Ishikawa (cell line): Measurements from ENCODE around the gene NCAPH2.

Experiments used
- CEBPB ChIP-seq: IDR thresholded peaks from 2 replicates; pipeline ENCODE4 v1.6.1; 2012
- CREB1 ChIP-seq: IDR thresholded peaks from 2 replicates; pipeline ENCODE4 v1.6.1; 2012; ENCODE audit warnings: low read depth
- EGR1 ChIP-seq: IDR thresholded peaks from 2 replicates; pipeline ENCODE4 v1.6.1; 2012
- EP300 ChIP-seq: IDR thresholded peaks from 2 replicates; pipeline ENCODE4 v1.6.1; 2012; ENCODE audit warnings: borderline replicate concordance
- FOXM1 ChIP-seq: IDR thresholded peaks from 2 replicates; pipeline ENCODE4 v1.6.1; 2012; ENCODE audit warnings: low read depth, borderline replicate concordance
- NFIC ChIP-seq: IDR thresholded peaks from 2 replicates; pipeline ENCODE4 v1.6.1; 2012
- RAD21 ChIP-seq: IDR thresholded peaks from 2 replicates; pipeline ENCODE4 v1.6.1; 2012; ENCODE audit warnings: low read depth
- REST ChIP-seq: IDR thresholded peaks from 2 replicates; pipeline ENCODE4 v1.6.1; 2012; ENCODE audit warnings: low read depth, mild to moderate bottlenecking
- TAF1 ChIP-seq: IDR thresholded peaks from 2 replicates; pipeline ENCODE4 v1.6.1; 2012; ENCODE audit warnings: low read depth, mild to moderate bottlenecking
- TCF12 ChIP-seq: IDR thresholded peaks from 2 replicates; pipeline ENCODE4 v1.6.1; 2012; ENCODE audit warnings: low read depth
- TEAD4 ChIP-seq: IDR thresholded peaks from 2 replicates; pipeline ENCODE4 v1.6.1; 2012
- YY1 ChIP-seq: IDR thresholded peaks from 2 replicates; pipeline ENCODE4 v1.6.1; 2012; ENCODE audit warnings: low read depth
- ZBTB7A ChIP-seq: IDR thresholded peaks from 2 replicates; pipeline ENCODE4 v1.6.1; 2012; ENCODE audit warnings: low read depth
- TF ChIP-seq, protein P1 (sequence below): IDR thresholded peaks from 2 replicates; pipeline ENCODE4 v1.6.1; 2012
- TF ChIP-seq, protein P2 (sequence below): IDR thresholded peaks from 2 replicates; pipeline ENCODE4 v1.6.1; 2012

The NCAPH2 gene

DNA sequence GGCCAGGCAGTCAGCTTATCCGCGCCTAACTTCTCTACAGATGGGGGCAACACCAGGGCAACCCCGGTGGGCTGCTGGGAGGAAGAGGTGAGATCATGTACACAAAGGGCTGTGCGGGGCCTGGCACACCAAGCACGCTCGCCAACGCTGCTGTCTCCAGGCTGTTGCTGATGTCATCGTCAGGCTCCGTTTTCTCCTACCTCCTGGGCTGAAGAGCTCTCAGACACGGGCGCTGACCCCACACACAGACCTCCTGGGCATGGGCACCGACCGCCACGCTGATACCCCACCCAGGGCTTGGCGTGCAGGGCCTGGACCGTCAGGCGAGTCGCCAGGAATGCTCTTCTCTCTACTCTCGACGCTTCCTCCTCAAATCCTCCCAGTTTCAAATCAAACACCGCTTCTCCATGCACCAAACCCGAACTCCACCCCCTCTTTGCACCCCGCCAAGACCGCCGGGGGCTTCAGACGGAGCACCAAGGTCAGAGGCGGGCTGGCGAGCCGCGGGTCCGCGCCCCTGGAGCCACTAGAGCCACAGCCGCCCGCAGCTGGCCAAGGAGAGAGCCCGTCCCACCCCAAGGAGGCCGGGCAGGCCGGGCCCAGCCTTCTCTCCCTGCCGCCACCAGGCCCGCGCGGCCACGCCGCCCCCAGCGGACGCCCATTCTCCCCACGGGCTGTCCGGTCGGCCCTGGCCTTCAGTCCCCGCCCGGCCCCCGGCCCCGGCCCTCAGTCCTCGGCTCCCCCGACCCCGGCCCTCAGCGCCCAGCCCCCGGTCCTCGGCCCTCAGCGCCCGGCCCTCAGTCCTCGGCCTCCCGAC, 34.0 kb upstream of the NCAPH2 start:
- TF ChIP-seq CREB1: no peak
- TF ChIP-seq, protein P1, sequence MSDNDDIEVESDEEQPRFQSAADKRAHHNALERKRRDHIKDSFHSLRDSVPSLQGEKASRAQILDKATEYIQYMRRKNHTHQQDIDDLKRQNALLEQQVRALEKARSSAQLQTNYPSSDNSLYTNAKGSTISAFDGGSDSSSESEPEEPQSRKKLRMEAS: peak; percentile 50
- TF ChIP-seq NFIC: no peak
- TF ChIP-seq RAD21: no peak
- TF ChIP-seq TCF12: no peak

DNA sequence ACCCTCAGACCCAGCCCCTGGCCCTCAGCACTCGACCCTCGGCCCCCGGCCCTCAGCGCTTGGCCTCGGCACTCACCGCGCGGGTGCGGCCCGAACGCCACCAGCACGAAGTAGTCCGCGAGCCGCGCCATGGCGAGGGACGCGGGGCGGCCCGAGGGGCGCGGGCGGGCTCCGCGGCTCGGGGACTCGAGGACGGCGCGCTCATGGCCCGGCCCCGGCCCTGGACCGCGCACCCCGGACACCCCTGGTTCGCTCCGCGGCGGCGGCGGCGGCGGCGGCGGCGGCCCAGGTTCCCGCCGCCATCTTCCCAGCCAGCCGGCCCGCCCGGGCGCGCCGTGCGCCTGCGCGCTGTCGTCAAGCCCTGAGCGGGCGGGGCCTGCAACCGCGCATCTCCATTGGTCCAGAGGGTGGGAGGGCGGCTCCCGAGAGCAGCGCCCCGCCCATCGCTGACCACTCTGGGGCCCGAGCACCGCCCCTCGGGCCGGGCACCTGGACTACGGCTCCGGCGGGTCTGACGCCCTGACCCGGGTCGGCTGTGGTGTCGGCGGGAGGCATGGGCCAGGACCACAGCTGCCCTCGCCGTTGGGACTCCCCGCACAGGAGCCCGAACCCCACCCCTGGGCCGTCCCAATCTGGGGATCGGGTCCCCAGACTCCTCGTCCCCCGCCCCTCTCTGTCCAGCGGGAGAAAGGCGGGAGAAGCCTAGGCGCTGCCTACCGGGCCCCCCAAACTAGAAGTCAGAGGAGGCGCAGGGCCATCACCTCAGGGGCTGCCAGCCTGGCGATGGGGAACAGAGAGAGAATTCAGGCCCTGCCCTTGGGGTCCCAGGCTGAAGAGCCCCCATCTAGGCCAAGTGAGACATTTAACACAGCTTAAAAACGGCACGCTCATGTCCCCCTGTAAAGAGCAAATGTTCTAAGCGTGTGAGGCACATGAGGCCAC, 33.0 kb upstream of the NCAPH2 start, which contains the start of gene SBF1:
Gene SBF1, minus strand, starts transcription at position 326 of the 942 bp plus-strand sequence. Its CDS starts 195 bp downstream, at position 131.
- TF ChIP-seq CREB1: no peak
- TF ChIP-seq EP300: no peak
- TF ChIP-seq EGR1: no peak
- peak; percentile 59; the same call in 1 of the 2 replicates for TF ChIP-seq ZBTB7A
- TF ChIP-seq REST: no peak
- no peak for TF ChIP-seq NFIC
- peak; percentile 54; the same call in 1 of the 2 replicates for TF ChIP-seq TAF1
- TF ChIP-seq CEBPB: no peak
- TF ChIP-seq, protein P2, sequence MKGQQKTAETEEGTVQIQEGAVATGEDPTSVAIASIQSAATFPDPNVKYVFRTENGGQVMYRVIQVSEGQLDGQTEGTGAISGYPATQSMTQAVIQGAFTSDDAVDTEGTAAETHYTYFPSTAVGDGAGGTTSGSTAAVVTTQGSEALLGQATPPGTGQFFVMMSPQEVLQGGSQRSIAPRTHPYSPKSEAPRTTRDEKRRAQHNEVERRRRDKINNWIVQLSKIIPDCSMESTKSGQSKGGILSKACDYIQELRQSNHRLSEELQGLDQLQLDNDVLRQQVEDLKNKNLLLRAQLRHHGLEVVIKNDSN: no peak
- no peak for TF ChIP-seq FOXM1
- no peak for TF ChIP-seq RAD21
- TF ChIP-seq TCF12: no peak
- TF ChIP-seq, protein P1: no peak
- TF ChIP-seq YY1: peak; percentile 82
- TF ChIP-seq TEAD4: no peak

DNA sequence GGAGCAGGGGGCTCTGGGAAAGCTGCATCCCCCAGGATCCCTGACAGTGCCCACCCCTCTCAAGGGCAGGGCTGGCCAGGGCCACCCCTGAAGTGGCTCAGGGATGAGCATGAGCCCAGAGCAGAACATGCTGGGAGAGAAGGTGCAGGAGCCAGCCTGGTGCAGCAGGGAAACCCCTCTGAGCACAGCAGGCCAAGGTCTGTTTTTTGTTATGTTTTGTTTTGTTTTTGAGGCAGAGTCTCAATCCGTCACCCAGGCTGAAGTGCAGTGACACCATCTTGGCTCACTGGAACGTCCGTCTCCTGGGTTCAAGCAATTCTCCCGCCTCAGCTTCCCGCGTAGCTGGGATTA, 32.4 kb upstream of the NCAPH2 start:
- TF ChIP-seq CREB1: no peak
- TF ChIP-seq TAF1: no peak
- no peak for TF ChIP-seq FOXM1
- TF ChIP-seq, protein P1: no peak
- no peak for TF ChIP-seq RAD21
- TF ChIP-seq CEBPB: no peak
- TF ChIP-seq NFIC: no peak
- TF ChIP-seq REST: no peak
- TF ChIP-seq YY1: no peak
- TF ChIP-seq EP300: no peak
- TF ChIP-seq TEAD4: no peak
- no peak for TF ChIP-seq TCF12
- no peak for TF ChIP-seq EGR1
- TF ChIP-seq, protein P2: no peak
- no peak for TF ChIP-seq ZBTB7A

- TF ChIP-seq FOXM1 (no peak), EP300 (no peak), RAD21 (no peak), NFIC (no peak), EGR1 (no peak), TCF12 (no peak), REST (no peak)
- TF ChIP-seq, protein P2: no peak
- TF ChIP-seq, protein P1: no peak
Observed at GRCh38 chr22:50476868-50477267, 31.2 kb upstream of the NCAPH2 start.
